SK-N-SH treated with all-trans-retinoic acid at 6 μM for 48 hours (cell line): ENCODE results near the gene PROCA1.

Experiments
- ATAC-seq: fragments of 200-7000 bp; cut with Tn5 transposase; 3 replicates; pipeline ENCODE4 v1.9.1; 2020; ENCODE audit warnings: mild to moderate bottlenecking, moderate library complexity
- ARNTL ChIP-seq: fragments of 450-650 bp; formaldehyde crosslinking; IDR thresholded peaks from 2 replicates; pipeline ENCODE4 v1.5.0; 2020; ENCODE audit warnings: low read depth, mild to moderate bottlenecking, moderate library complexity, borderline replicate concordance
- CSDC2 ChIP-seq: fragments of 250-450 bp; sonication (Bioruptor Pico); IDR thresholded peaks from 2 replicates; pipeline ENCODE4 v1.5.0; 2020; ENCODE audit warnings: mild to moderate bottlenecking, moderate library complexity
- ESRRG ChIP-seq: fragments of 250-450 bp; sonication (Bioruptor Pico); IDR thresholded peaks from 2 replicates; pipeline ENCODE4 v1.6.1; 2021; ENCODE audit warnings: mild to moderate bottlenecking
- GLIS3 ChIP-seq: fragments of 250-450 bp; sonication (Bioruptor Pico); IDR thresholded peaks from 2 replicates; pipeline ENCODE4 v1.5.0; 2020; ENCODE audit warnings: mild to moderate bottlenecking, moderate library complexity
- ISL1 ChIP-seq: fragments of 250-450 bp; sonication (Bioruptor Pico); IDR thresholded peaks from 2 replicates; pipeline ENCODE4 v2.1.2; 2022; ENCODE audit warnings: mild to moderate bottlenecking, moderate library complexity
- OSR1 ChIP-seq: fragments of 250-450 bp; sonication (Bioruptor Pico); IDR thresholded peaks from 2 replicates; pipeline ENCODE4 v1.8.0; 2022; ENCODE audit warnings: moderate library complexity, mild to moderate bottlenecking, inconsistent platforms
- PPARA ChIP-seq: fragments of 250-450 bp; sonication (Bioruptor Pico); IDR thresholded peaks from 2 replicates; pipeline ENCODE4 v1.5.0; 2020; ENCODE audit warnings: mild to moderate bottlenecking, borderline replicate concordance
- RARB ChIP-seq: fragments of 250-450 bp; sonication (Bioruptor Pico); IDR thresholded peaks from 2 replicates; pipeline ENCODE4 v1.8.0; 2021; ENCODE audit warnings: mild to moderate bottlenecking, moderate library complexity
- SNAI2 ChIP-seq: fragments of 250-450 bp; sonication (Bioruptor Pico); IDR thresholded peaks from 2 replicates; pipeline ENCODE4 v1.5.0; 2020; ENCODE audit warnings: mild to moderate bottlenecking, moderate library complexity
- TCF4 ChIP-seq: fragments of 250-450 bp; sonication (Bioruptor Pico); IDR thresholded peaks from 2 replicates; pipeline ENCODE4 v1.8.0; 2021; ENCODE audit warnings: mild to moderate bottlenecking, moderate library complexity, borderline replicate concordance
- TOX ChIP-seq: fragments of 250-450 bp; sonication (Bioruptor Pico); IDR thresholded peaks from 2 replicates; pipeline ENCODE4 v1.8.0; 2021; ENCODE audit warnings: mild to moderate bottlenecking, moderate library complexity, borderline replicate concordance
- ZFP3 ChIP-seq: fragments of 250-450 bp; sonication (Bioruptor Pico); IDR thresholded peaks from 2 replicates; pipeline ENCODE4 v1.5.0; 2020; ENCODE audit warnings: mild to moderate bottlenecking, moderate library complexity
- ZFP30 ChIP-seq: fragments of 450-650 bp; formaldehyde crosslinking; IDR thresholded peaks from 2 replicates; pipeline ENCODE4 v1.5.0; 2022; ENCODE audit warnings: mild to moderate bottlenecking, moderate library complexity
- ZNF70 ChIP-seq: fragments of 450-650 bp; formaldehyde crosslinking; IDR thresholded peaks from 2 replicates; pipeline ENCODE4 v1.5.0; 2020; ENCODE audit warnings: mild to moderate bottlenecking, moderate library complexity
- ZNF8 ChIP-seq: fragments of 450-650 bp; formaldehyde crosslinking; IDR thresholded peaks from 2 replicates; pipeline ENCODE4 v1.5.0; 2020; ENCODE audit warnings: mild to moderate bottlenecking, moderate library complexity
- TF ChIP-seq, protein P1 (sequence below): fragments of 250-450 bp; sonication (Bioruptor Pico); IDR thresholded peaks from 2 replicates; pipeline ENCODE4 v1.8.0; 2021; ENCODE audit warnings: low read depth, mild to moderate bottlenecking, moderate library complexity, borderline replicate concordance
- TF ChIP-seq, protein P2 (sequence below): fragments of 250-450 bp; sonication (Bioruptor Pico); IDR thresholded peaks from 2 replicates; pipeline ENCODE4 v1.5.0; 2020; ENCODE audit warnings: mild to moderate bottlenecking, moderate library complexity
- TF ChIP-seq, protein P3 (sequence below): fragments of 250-450 bp; sonication (Bioruptor Pico); IDR thresholded peaks from 2 replicates; pipeline ENCODE4 v1.5.1; 2021; ENCODE audit warnings: mild to moderate bottlenecking, moderate library complexity
- TF ChIP-seq, protein P4 (sequence below): fragments of 250-450 bp; sonication (Bioruptor Pico); IDR thresholded peaks from 2 replicates; pipeline ENCODE4 v1.8.0; 2020; ENCODE audit warnings: mild to moderate bottlenecking, moderate library complexity, borderline replicate concordance
- TF ChIP-seq, protein P5 (sequence below): fragments of 250-450 bp; sonication (Bioruptor Pico); IDR thresholded peaks from 2 replicates; pipeline ENCODE4 v1.5.1; 2020; ENCODE audit warnings: low read depth, mild to moderate bottlenecking, moderate library complexity

PROCA1 gene

DNA sequence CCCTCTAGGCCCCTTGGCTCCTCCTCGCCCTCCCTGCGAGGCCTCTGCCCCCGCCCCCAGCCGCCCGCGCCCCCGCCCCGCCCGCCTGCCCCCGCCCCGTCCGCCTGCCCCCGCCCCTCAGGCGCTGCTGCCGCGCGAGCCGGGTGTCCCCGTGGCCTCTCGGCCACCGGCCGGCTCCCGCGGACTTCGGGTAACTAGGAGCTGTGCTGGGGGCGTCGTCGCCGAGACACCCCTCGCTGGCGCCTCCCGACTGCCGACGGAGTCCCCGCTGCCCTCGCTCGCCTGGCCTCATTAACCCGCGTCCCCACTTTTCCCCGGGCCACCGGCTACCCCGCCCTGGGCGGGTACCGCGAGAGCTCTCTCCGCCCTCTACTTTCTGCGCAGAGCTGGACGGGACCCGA, 14.5 kb upstream of the PROCA1 start, which contains the start of gene TLCD1 (continued):
- TF ChIP-seq, protein P1, sequence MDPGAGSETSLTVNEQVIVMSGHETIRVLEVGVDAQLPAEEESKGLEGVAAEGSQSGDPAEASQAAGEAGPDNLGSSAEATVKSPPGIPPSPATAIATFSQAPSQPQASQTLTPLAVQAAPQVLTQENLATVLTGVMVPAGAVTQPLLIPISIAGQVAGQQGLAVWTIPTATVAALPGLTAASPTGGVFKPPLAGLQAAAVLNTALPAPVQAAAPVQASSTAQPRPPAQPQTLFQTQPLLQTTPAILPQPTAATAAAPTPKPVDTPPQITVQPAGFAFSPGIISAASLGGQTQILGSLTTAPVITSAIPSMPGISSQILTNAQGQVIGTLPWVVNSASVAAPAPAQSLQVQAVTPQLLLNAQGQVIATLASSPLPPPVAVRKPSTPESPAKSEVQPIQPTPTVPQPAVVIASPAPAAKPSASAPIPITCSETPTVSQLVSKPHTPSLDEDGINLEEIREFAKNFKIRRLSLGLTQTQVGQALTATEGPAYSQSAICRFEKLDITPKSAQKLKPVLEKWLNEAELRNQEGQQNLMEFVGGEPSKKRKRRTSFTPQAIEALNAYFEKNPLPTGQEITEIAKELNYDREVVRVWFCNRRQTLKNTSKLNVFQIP = no peak
- no peak for TF ChIP-seq SNAI2

DNA sequence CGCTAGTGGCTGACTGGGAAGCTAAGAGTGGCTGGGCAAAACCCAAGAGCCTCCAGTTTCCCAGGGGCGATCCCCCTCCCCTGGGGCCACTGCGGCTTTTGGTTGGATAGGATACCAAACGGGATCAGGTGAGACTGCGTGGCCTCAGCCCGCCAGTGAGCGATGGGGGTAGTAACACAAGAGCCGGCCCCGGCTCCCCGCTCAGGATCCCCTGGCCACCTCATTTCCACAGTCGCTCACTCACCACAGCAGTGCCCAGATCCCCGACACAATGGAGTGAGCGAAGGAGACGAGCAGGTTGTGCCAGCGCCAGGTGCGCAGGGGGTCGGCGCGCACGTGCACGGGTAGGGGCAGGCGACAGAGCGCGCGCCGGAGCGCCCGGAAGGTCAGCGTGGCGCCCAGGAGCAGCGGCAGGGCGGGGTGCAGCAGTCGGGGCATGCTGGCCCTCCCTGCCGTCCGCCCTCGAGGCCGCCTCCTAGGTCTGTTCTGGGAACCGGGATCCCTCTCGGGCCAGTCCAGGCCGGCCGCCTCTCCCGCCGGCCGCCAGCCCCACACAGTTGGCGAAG, 14.1 kb upstream of the PROCA1 start:
- ATAC-seq = peak; percentile 53
- TF ChIP-seq OSR1 (CRISPR knock-in tag) = no peak
- TF ChIP-seq, protein P2, sequence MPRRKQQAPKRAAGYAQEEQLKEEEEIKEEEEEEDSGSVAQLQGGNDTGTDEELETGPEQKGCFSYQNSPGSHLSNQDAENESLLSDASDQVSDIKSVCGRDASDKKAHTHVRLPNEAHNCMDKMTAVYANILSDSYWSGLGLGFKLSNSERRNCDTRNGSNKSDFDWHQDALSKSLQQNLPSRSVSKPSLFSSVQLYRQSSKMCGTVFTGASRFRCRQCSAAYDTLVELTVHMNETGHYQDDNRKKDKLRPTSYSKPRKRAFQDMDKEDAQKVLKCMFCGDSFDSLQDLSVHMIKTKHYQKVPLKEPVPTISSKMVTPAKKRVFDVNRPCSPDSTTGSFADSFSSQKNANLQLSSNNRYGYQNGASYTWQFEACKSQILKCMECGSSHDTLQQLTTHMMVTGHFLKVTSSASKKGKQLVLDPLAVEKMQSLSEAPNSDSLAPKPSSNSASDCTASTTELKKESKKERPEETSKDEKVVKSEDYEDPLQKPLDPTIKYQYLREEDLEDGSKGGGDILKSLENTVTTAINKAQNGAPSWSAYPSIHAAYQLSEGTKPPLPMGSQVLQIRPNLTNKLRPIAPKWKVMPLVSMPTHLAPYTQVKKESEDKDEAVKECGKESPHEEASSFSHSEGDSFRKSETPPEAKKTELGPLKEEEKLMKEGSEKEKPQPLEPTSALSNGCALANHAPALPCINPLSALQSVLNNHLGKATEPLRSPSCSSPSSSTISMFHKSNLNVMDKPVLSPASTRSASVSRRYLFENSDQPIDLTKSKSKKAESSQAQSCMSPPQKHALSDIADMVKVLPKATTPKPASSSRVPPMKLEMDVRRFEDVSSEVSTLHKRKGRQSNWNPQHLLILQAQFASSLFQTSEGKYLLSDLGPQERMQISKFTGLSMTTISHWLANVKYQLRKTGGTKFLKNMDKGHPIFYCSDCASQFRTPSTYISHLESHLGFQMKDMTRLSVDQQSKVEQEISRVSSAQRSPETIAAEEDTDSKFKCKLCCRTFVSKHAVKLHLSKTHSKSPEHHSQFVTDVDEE (CRISPR knock-in tag) = no peak
- TF ChIP-seq GLIS3 (CRISPR knock-in tag) = no peak
- no peak for TF ChIP-seq ZNF70 (CRISPR knock-in tag)
- no peak for TF ChIP-seq RARB (CRISPR knock-in tag)
- no peak for TF ChIP-seq ISL1 (CRISPR knock-in tag)
- TF ChIP-seq, protein P1 = no peak
- TF ChIP-seq ZFP30 = no peak
- no peak for TF ChIP-seq ARNTL
- TF ChIP-seq, protein P3, sequence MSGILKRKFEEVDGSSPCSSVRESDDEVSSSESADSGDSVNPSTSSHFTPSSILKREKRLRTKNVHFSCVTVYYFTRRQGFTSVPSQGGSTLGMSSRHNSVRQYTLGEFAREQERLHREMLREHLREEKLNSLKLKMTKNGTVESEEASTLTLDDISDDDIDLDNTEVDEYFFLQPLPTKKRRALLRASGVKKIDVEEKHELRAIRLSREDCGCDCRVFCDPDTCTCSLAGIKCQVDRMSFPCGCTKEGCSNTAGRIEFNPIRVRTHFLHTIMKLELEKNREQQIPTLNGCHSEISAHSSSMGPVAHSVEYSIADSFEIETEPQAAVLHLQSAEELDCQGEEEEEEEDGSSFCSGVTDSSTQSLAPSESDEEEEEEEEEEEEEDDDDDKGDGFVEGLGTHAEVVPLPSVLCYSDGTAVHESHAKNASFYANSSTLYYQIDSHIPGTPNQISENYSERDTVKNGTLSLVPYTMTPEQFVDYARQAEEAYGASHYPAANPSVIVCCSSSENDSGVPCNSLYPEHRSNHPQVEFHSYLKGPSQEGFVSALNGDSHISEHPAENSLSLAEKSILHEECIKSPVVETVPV (CRISPR knock-in tag) = no peak
- TF ChIP-seq, protein P4, sequence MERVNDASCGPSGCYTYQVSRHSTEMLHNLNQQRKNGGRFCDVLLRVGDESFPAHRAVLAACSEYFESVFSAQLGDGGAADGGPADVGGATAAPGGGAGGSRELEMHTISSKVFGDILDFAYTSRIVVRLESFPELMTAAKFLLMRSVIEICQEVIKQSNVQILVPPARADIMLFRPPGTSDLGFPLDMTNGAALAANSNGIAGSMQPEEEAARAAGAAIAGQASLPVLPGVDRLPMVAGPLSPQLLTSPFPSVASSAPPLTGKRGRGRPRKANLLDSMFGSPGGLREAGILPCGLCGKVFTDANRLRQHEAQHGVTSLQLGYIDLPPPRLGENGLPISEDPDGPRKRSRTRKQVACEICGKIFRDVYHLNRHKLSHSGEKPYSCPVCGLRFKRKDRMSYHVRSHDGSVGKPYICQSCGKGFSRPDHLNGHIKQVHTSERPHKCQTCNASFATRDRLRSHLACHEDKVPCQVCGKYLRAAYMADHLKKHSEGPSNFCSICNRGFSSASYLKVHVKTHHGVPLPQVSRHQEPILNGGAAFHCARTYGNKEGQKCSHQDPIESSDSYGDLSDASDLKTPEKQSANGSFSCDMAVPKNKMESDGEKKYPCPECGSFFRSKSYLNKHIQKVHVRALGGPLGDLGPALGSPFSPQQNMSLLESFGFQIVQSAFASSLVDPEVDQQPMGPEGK (CRISPR knock-in tag) = no peak
- no peak for TF ChIP-seq ZFP3 (CRISPR knock-in tag)
- no peak for TF ChIP-seq TOX (CRISPR knock-in tag)
- TF ChIP-seq, protein P5, sequence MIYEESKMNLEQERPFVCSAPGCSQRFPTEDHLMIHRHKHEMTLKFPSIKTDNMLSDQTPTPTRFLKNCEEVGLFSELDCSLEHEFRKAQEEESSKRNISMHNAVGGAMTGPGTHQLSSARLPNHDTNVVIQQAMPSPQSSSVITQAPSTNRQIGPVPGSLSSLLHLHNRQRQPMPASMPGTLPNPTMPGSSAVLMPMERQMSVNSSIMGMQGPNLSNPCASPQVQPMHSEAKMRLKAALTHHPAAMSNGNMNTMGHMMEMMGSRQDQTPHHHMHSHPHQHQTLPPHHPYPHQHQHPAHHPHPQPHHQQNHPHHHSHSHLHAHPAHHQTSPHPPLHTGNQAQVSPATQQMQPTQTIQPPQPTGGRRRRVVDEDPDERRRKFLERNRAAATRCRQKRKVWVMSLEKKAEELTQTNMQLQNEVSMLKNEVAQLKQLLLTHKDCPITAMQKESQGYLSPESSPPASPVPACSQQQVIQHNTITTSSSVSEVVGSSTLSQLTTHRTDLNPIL (CRISPR knock-in tag) = no peak
- TF ChIP-seq SNAI2 = no peak
- no peak for TF ChIP-seq TCF4 (CRISPR knock-in tag)
- TF ChIP-seq PPARA (CRISPR knock-in tag) = no peak
- no peak for TF ChIP-seq ZNF8 (CRISPR knock-in tag)
- no peak for TF ChIP-seq CSDC2 (CRISPR knock-in tag)

DNA sequence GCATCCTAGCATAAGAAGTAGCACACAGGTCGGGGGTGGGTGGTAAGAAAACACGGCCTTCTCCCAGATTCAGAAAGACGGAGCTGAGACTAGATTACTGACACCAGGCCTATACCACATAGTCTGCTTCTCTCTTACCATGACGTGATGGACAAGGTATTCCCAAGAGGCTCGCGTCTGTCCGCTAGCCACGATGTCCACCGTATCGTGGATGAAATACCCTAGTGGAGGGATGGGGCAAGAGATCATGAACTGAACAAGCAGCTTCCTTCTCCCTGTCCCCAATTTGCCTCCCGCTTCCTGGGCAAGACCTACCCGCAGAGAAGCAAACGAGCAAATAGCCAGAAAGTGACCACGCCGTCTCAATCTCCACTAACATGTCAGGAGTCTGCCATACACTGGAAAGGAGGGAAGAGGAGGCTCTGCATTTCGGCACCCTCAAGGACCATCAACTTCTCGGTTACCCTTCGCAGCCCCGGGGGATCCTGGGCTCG, 13.5 kb upstream of the PROCA1 start:
- peak; percentile 1 for ATAC-seq
- TF ChIP-seq, protein P5 (CRISPR knock-in tag) = 0 out of 2 replicates have a peak, but pooled peaks have one; percentile 42
- TF ChIP-seq ESRRG (CRISPR knock-in tag) = no peak
- TF ChIP-seq, protein P3 (CRISPR knock-in tag) = no peak
- TF ChIP-seq ARNTL = no peak
- TF ChIP-seq, protein P4 (CRISPR knock-in tag) = 0 out of 2 replicates have a peak, but pooled peaks have one; percentile 10
- TF ChIP-seq CSDC2 (CRISPR knock-in tag) = no peak
- no peak for TF ChIP-seq SNAI2
- no peak for TF ChIP-seq ISL1 (CRISPR knock-in tag)
- no peak; the same call in 1 of the 2 replicates for TF ChIP-seq GLIS3 (CRISPR knock-in tag)
- TF ChIP-seq TCF4 (CRISPR knock-in tag) = no peak
- TF ChIP-seq RARB (CRISPR knock-in tag) = no peak
- TF ChIP-seq ZNF70 (CRISPR knock-in tag) = no peak
